ENCODE data around the gene BHLHA15.

- TF ChIP-seq CTCF (conservative IDR thresholded peaks at IDR 0.05 in 1 of 2, IDR thresholded peaks at IDR 0.05 in 1 of 2; ENCODE audit: low read depth in 1 of 2, low read length in 2 of 2) (no peak), EZH2 (IDR thresholded peaks at IDR 0.05; ENCODE audit: low read length, missing control alignments) (no peak)
Observed at GRCh38 chr7:98231493-98232262, 20.4 kb downstream of the BHLHA15 start.
